HG03280 (cell line): Measurements from ENCODE around the gene AQP2.

Experiments used
- ATAC-seq: cut with Tn5 transposase; IDR thresholded peaks from one replicate; pipeline ENCODE4 v1.9.1; 2021; ENCODE audit warnings: mild to moderate bottlenecking, moderate library complexity; ENCODE audit not compliant: unreplicated experiment

The AQP2 gene

GRCh38 chr12:49939707-49940106 lies 10.8 kb upstream of the AQP2 start:
- ATAC-seq: no peak

- no peak for ATAC-seq
These were observed 8.7 kb upstream of the AQP2 start for GRCh38 chr12:49941556-49942511.

GRCh38 chr12:49942512-49942893 lies 8.0 kb upstream of the AQP2 start:
- ATAC-seq: no peak

- no peak for ATAC-seq
These were observed 7.5 kb upstream of the AQP2 start for GRCh38 chr12:49942921-49943624.

- ATAC-seq: no peak
These were observed 6.9 kb upstream of the AQP2 start for GRCh38 chr12:49943625-49943960.

- no peak for ATAC-seq
These were observed 6.5 kb upstream of the AQP2 start for GRCh38 chr12:49944046-49944445.

GRCh38 chr12:49944718-49945117 lies 5.8 kb upstream of the AQP2 start:
- ATAC-seq: no peak

- ATAC-seq: peak; percentile 91
These were observed 5.0 kb upstream of the AQP2 start for GRCh38 chr12:49945394-49946080.

- ATAC-seq: no peak
These were observed 4.5 kb upstream of the AQP2 start for GRCh38 chr12:49946086-49946485.

- no peak for ATAC-seq
These were observed 4.0 kb upstream of the AQP2 start for GRCh38 chr12:49946497-49946896.

GRCh38 chr12:49947593-49948226 lies 2.8 kb upstream of the AQP2 start:
- ATAC-seq: no peak

GRCh38 chr12:49948866-49949845 lies 1.4 kb upstream of the AQP2 start:
- ATAC-seq: no peak

GRCh38 chr12:49949866-49950265 lies 671 bp upstream of the AQP2 start:
- no peak for ATAC-seq

- no peak for ATAC-seq
These were observed 1.1 kb downstream of the AQP2 start for GRCh38 chr12:49951411-49952240.

GRCh38 chr12:49952391-49953055 lies 2.0 kb downstream of the AQP2 start:
- no peak for ATAC-seq

GRCh38 chr12:49953151-49953550 lies 2.6 kb downstream of the AQP2 start:
- no peak for ATAC-seq

- ATAC-seq: no peak
These were observed 3.7 kb downstream of the AQP2 start for GRCh38 chr12:49953961-49954846.
